ENCODE results near the gene IER5L. TPM values are rescaled to one million over a fixed set of nuclear protein-coding genes. Genes with fewer than 3 reads are reported as not detected.

IER5L gene
- total and polyA plus RNA-seq, 2 donors from 2014 or later = 18.0 to 46.9 TPM

DNA sequence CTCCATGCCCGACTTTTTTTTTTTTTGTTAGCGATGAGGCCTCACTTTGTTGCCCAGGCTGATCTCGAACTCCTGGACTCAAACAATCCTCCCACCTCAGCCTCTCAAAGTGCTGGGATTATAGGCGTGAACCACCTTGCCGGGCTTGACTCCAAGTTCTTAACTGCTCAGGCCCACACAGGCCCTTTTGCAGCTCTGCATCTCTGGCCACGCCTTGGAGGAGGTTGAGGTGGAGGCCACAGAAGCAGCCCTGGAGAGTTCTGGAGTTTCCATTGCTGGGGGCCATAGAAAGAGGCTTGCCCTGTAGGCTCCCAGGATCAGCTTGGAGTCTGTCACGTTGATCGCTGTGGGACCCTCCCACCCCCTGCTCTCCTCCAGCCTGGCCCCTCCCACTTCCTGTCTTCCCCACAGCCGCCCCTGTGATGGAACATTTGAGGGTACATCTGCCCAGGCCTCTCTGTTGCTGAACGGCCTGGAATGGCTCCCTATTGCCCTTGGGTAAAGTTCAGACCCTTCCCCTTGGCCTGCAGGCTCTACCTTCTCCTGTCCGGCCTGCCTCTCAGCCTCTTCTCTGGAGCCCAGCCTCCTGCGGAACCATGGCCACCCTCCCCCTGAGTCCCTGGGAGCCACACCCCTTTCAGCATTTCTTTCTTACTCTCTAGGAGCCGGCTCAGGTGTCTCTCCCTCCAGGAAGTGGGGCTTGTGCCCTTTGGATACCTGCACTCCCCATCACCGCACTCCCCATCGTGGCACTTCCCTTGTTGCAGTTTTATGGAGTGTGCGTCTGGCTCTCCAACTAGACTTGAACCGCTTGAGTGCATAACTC lies 30.4 kb upstream of the IER5L start:
- intact Hi-C loops (cut with DNase I) = no loop called here
- H3K27me3 ChIP-seq (ENCODE audit: control insufficient read depth, insufficient read depth, low read length) = no peaks in the 10 kb centered on the region
- no peaks in the 10 kb centered on the region for H3K36me3 ChIP-seq (ENCODE audit: control insufficient read depth in 2 of 3, insufficient read depth in 3 of 3, low read length in 3 of 3)

DNA sequence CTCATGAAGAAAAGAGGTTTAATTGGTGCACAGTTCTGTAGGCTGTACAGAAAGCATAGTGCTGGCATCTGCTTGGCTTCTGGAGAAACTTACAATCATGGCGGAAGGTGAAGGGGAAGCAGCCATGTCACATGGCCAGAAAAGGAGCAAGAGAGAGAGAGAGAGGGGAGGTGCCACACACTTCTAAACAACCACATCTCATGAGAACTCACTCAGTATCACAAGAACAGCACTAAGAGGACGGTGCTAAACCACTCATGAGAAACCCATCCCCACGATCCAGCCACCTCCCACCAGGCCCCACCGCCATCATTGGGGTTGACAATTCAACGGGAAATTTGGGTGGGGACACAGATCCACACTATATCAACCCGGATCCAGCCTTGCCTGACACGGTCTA lies 28.8 kb upstream of the IER5L start:
- TF ChIP-seq, protein P1, sequence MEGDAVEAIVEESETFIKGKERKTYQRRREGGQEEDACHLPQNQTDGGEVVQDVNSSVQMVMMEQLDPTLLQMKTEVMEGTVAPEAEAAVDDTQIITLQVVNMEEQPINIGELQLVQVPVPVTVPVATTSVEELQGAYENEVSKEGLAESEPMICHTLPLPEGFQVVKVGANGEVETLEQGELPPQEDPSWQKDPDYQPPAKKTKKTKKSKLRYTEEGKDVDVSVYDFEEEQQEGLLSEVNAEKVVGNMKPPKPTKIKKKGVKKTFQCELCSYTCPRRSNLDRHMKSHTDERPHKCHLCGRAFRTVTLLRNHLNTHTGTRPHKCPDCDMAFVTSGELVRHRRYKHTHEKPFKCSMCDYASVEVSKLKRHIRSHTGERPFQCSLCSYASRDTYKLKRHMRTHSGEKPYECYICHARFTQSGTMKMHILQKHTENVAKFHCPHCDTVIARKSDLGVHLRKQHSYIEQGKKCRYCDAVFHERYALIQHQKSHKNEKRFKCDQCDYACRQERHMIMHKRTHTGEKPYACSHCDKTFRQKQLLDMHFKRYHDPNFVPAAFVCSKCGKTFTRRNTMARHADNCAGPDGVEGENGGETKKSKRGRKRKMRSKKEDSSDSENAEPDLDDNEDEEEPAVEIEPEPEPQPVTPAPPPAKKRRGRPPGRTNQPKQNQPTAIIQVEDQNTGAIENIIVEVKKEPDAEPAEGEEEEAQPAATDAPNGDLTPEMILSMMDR (IDR thresholded peaks at IDR 0.05; ENCODE audit: borderline replicate concordance, extremely low read depth, insufficient read depth) = no peak
- no peak for FAIRE-seq
- Histone ChIP-seq H3K4me1 (ENCODE audit: control insufficient read depth in 2 of 3, insufficient read depth in 2 of 3, low read depth in 1 of 3, low read length in 3 of 3) (peaks cover 0 to 2% (median 0%) of the 10 kb centered on the region in 3 donors), H3K9me3 (ENCODE audit: control insufficient read depth in 2 of 3, insufficient read depth in 1 of 3, low read length in 3 of 3) (no peaks in the 10 kb centered on the region), H3K9ac (ENCODE audit: low read length in 3 of 3) (no peak overlapping the region), H3K27ac (ENCODE audit: low read depth in 2 of 2, low read length in 2 of 2) (no peak overlapping the region), H3K27me3 (ENCODE audit: control insufficient read depth, insufficient read depth, low read length) (no peaks in the 10 kb centered on the region), H3K4me3 (ENCODE audit: low read length in 3 of 3) (no peak overlapping the region), H3K36me3 (ENCODE audit: control insufficient read depth in 2 of 3, insufficient read depth in 3 of 3, low read length in 3 of 3) (no peaks in the 10 kb centered on the region)
- intact Hi-C loops (cut with DNase I) = no loop called here
- no peak for DNase-seq

More for the DNA sequence above, 30.4 kb upstream of the IER5L start:
- DNase-seq (peak in 2 of 5 donors; percentile 42 to 62), FAIRE-seq (no peak)
- Histone ChIP-seq H3K9ac (ENCODE audit: low read length in 3 of 3) (no peak overlapping the region), H3K4me1 (ENCODE audit: control insufficient read depth in 2 of 3, insufficient read depth in 2 of 3, low read depth in 1 of 3, low read length in 3 of 3) (no peaks in the 10 kb centered on the region), H3K9me3 (ENCODE audit: control insufficient read depth in 2 of 3, insufficient read depth in 1 of 3, low read length in 3 of 3) (no peaks in the 10 kb centered on the region), H3K27ac (ENCODE audit: low read depth in 2 of 2, low read length in 2 of 2) (no peak overlapping the region), H3K4me3 (ENCODE audit: low read length in 3 of 3) (no peak overlapping the region)
- TF ChIP-seq, protein P1 (IDR thresholded peaks at IDR 0.05; ENCODE audit: borderline replicate concordance, extremely low read depth, insufficient read depth) = no peak

DNA sequence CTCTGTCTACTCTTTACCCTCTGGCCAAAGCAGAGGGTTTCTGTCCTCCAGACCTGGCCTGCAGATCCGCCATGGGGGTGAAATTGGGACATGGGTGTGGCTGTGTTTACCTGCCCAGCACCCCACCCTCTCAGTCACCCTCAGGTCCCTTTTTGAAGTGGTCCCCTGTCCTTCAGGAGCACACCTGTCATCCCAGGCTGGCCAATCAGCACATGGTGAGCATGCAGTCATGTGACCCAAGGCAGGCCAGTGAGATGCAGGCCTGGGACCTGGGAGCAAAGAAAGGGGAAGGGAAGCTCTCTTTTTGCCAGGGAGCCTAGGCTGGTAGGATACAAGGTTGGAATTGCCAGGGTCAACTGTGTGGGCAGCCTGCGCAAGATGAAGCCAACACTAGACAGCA lies 28.3 kb upstream of the IER5L start:
- FAIRE-seq (no peak), DNase-seq (no peak)
- H3K9me3 ChIP-seq (ENCODE audit: control insufficient read depth in 2 of 3, insufficient read depth in 1 of 3, low read length in 3 of 3) = no peaks in the 10 kb centered on the region
- H3K27ac ChIP-seq (ENCODE audit: low read depth in 2 of 2, low read length in 2 of 2) = no peak overlapping the region
- no peak overlapping the region for H3K4me3 ChIP-seq (ENCODE audit: low read length in 3 of 3)
- H3K4me1 ChIP-seq (ENCODE audit: control insufficient read depth in 2 of 3, insufficient read depth in 2 of 3, low read depth in 1 of 3, low read length in 3 of 3) = peaks cover 0 to 2% (median 0%) of the 10 kb centered on the region in 3 donors
- TF ChIP-seq, protein P1 (IDR thresholded peaks at IDR 0.05; ENCODE audit: borderline replicate concordance, extremely low read depth, insufficient read depth) = no peak
- H3K36me3 ChIP-seq (ENCODE audit: control insufficient read depth in 2 of 3, insufficient read depth in 3 of 3, low read length in 3 of 3) = no peaks in the 10 kb centered on the region
- H3K9ac ChIP-seq (ENCODE audit: low read length in 3 of 3) = no peak overlapping the region
- intact Hi-C loops (cut with DNase I) = no loop called here
- H3K27me3 ChIP-seq (ENCODE audit: control insufficient read depth, insufficient read depth, low read length) = no peaks in the 10 kb centered on the region

All from kidney (tissue), 14 donors.